Skeletal muscle satellite cell (primary cell): Measurements from ENCODE around the gene NIF3L1. TPM values are rescaled to one million over a fixed set of nuclear protein-coding genes. Genes with fewer than 3 reads are reported as not detected.
A peak's percentile ranks its signal among the peaks of the same experiment; 100 is the strongest.

Source experiments
- H3K27me3 ChIP-seq: 2 replicates; pipeline ENCODE4 v1.7.0; 2013; ENCODE audit warnings: low read length; ENCODE audit not compliant: control insufficient read depth, insufficient read depth
- H3K36me3 ChIP-seq: 2 replicates; pipeline ENCODE4 v1.7.0; 2013; ENCODE audit warnings: mild to moderate bottlenecking, control low read depth, low read length; ENCODE audit not compliant: insufficient read depth
- H3K4me1 ChIP-seq: 2 replicates; pipeline ENCODE4 v1.7.0; 2013; ENCODE audit warnings: low read length; ENCODE audit not compliant: control insufficient read depth, insufficient read depth
- H3K4me2 ChIP-seq: 2 replicates; pipeline ENCODE4 v1.7.0; 2013; ENCODE audit warnings: mild to moderate bottlenecking, low read length
- H3K4me3 ChIP-seq: 2 replicates; pipeline ENCODE4 v1.7.0; 2013; ENCODE audit warnings: low read length
- H3K9ac ChIP-seq: 2 replicates; pipeline ENCODE4 v1.7.0; 2013; ENCODE audit warnings: mild to moderate bottlenecking, low read depth, low read length, moderate library complexity
- H3K9me3 ChIP-seq: replicated peaks from 2 replicates; pipeline ENCODE4 v1.7.0; 2013; ENCODE audit warnings: mild to moderate bottlenecking, control low read depth, low read length
- small RNA-seq: library from RNA; depleted of rRNA; stranded (forward); fragments of <200 nt; gene quantifications from one replicate; pipeline ENCODE3, GENCODE V24; 2012

NIF3L1 gene

GRCh38 chr2:200939832-200940231, 50.7 kb downstream of the NIF3L1 start:
- no peak overlapping the region for H3K4me2 ChIP-seq
- no peak overlapping the region for H3K9ac ChIP-seq
- H3K27me3 ChIP-seq, result no peaks in the 10 kb centered on the region
- peaks cover 9% of the 10 kb centered on the region for H3K4me1 ChIP-seq
- peaks cover 60% of the 10 kb centered on the region for H3K36me3 ChIP-seq
- H3K4me3 ChIP-seq, result no peak overlapping the region
- H3K9me3 ChIP-seq, result no peaks in the 10 kb centered on the region

- H3K36me3 ChIP-seq, result peaks cover 38% of the 10 kb centered on the region
Measured at GRCh38 chr2:200943527-200944105, 54.4 kb downstream of the NIF3L1 start.

GRCh38 chr2:200944467-200945394, 55.6 kb downstream of the NIF3L1 start:
- Histone ChIP-seq H3K27me3 (no peaks in the 10 kb centered on the region), H3K4me1 (peaks cover 19% of the 10 kb centered on the region), H3K9me3 (no peaks in the 10 kb centered on the region), H3K36me3 (peaks cover 35% of the 10 kb centered on the region), H3K4me3 (no peak overlapping the region), H3K4me2 (peak overlapping the region; percentile 30), H3K9ac (no peak overlapping the region)

More at GRCh38 chr2:200943527-200944105, 54.4 kb downstream of the NIF3L1 start:
- Histone ChIP-seq H3K4me1 (peaks cover 19% of the 10 kb centered on the region), H3K4me3 (no peak overlapping the region), H3K4me2 (no peak overlapping the region), H3K27me3 (no peaks in the 10 kb centered on the region), H3K9me3 (no peaks in the 10 kb centered on the region), H3K9ac (no peak overlapping the region)

- no peaks in the 10 kb centered on the region for H3K27me3 ChIP-seq
- H3K9me3 ChIP-seq, result no peaks in the 10 kb centered on the region
- peaks cover 19% of the 10 kb centered on the region for H3K4me1 ChIP-seq
- H3K36me3 ChIP-seq, result peaks cover 29% of the 10 kb centered on the region
- H3K4me2 ChIP-seq, result no peak overlapping the region
- no peak overlapping the region for H3K4me3 ChIP-seq
- H3K9ac ChIP-seq, result no peak overlapping the region
Measured at GRCh38 chr2:200945395-200945729, 56.2 kb downstream of the NIF3L1 start.

GRCh38 chr2:200950378-200950777, 61.2 kb downstream of the NIF3L1 start:
- peaks cover 35% of the 10 kb centered on the region for H3K36me3 ChIP-seq
- H3K4me3 ChIP-seq, result no peak overlapping the region
- H3K9me3 ChIP-seq, result no peaks in the 10 kb centered on the region
- no peak overlapping the region for H3K9ac ChIP-seq
- H3K27me3 ChIP-seq, result no peaks in the 10 kb centered on the region
- H3K4me2 ChIP-seq, result no peak overlapping the region
- H3K4me1 ChIP-seq, result peaks cover 5% of the 10 kb centered on the region

Small RNAs within 50 kb of the gene (small RNA-seq; reads per million reads assigned to genes)
- gene RF00019 (not detected), gene RNA5SP115 (not detected), gene RNU6-312P (not detected), gene RNU6-762P (not detected)
